GM19351 (cell line): Measurements from ENCODE around the gene ATF6.
"Not testable (repeated sequence)": the region's sequence is repeated elsewhere in the genome, so short reads cannot be mapped to it uniquely, and the experiment has no call there.

Experiments
- ATAC-seq: cut with Tn5 transposase; IDR thresholded peaks from one replicate; pipeline ENCODE4 v1.9.1; 2021; ENCODE audit warnings: mild to moderate bottlenecking, moderate library complexity; ENCODE audit not compliant: unreplicated experiment

Gene ATF6, protein sequence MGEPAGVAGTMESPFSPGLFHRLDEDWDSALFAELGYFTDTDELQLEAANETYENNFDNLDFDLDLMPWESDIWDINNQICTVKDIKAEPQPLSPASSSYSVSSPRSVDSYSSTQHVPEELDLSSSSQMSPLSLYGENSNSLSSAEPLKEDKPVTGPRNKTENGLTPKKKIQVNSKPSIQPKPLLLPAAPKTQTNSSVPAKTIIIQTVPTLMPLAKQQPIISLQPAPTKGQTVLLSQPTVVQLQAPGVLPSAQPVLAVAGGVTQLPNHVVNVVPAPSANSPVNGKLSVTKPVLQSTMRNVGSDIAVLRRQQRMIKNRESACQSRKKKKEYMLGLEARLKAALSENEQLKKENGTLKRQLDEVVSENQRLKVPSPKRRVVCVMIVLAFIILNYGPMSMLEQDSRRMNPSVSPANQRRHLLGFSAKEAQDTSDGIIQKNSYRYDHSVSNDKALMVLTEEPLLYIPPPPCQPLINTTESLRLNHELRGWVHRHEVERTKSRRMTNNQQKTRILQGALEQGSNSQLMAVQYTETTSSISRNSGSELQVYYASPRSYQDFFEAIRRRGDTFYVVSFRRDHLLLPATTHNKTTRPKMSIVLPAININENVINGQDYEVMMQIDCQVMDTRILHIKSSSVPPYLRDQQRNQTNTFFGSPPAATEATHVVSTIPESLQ

DNA sequence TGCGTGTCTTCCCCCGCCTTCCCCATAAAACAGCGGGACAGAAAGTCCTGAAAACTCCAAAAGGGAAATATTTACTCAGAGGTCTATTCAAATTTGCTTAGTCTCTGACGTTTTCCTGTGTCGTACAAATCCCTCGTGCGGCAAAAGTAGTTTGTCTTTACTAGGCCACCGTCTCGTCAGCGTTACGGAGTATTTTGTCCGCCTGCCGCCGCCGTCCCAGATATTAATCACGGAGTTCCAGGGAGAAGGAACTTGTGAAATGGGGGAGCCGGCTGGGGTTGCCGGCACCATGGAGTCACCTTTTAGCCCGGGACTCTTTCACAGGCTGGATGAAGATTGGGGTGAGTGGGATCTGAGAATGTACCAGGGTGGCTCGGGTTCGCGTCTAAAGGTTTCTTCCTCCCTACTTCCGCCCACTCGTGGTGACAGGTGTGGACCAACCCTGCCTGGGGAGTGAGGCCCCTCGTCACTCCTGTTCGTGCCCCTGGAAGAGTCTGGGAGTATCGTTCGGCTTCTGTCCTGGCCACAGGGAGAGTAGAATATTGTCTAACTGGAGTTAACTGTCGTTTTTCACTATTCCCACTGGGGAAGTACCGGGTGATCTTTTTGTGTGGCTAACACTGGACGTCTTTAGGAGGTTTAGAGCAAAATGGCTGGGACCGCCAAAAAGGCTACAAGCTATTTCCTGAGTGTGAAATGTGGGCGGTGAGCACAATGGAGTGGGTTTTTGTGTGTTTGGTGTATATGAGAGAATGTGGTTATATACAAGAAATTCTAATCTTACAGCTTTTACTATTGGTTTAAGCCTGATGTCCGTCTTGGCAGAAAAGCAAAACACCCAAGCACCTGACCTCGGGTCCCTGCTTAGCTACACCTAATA lies at the start of gene ATF6:
Gene ATF6 (plus strand): TSS at position 219 of the 880 bp plus-strand sequence. CDS start 41 bp downstream, at position 260.
- ATAC-seq = peak; percentile 65

DNA sequence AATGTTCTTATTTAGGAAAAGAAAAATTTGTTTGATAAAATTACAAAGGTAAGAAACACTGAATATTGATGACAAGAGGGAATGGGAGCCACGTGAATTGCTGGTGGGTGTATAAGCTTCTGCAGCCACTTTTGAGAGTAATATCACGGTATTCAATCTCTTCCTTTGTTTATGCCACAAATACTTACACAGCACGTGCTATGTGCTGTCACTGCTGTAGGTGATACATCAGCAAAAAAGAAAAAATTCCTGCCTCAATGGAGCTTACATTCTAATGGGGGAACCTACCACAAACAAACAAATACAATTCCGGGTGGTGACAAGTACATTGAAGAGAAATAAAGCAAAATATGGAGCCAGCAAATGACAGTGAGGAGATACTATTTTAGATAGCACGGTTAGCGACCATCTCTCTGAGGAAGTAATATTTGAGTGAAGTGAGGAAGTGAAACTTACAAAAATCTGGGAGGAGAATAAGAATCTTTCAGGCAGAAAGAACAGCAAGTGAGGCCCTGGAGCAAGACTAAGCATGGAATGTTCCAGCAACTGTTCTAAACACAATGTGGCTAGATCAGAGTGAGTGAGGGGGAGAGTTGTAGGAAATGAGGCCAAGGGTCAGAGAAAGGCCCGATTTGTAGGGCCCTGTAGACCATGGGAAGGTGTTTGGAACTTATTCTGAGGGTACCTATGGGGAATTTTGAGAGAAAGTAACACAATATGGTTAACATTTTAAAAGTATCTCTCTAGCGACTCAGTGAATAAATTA lies 47.4 kb upstream of the ATF6 start:
- peak; percentile 71 for ATAC-seq

DNA sequence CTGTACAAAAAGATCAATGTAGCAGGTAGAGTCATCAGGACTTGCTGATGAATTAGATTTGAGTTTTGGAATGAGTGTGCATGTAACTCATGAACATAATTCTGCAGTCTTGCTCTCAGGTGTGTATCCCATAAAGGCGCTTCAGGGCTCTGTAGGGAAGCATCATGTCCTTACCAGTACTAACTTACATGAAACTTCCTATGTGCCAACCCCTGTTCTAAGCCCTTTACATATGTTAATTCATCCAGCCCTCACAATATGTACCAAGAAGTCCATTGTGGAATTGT lies 46.9 kb upstream of the ATF6 start:
- peak; percentile 63 for ATAC-seq

DNA sequence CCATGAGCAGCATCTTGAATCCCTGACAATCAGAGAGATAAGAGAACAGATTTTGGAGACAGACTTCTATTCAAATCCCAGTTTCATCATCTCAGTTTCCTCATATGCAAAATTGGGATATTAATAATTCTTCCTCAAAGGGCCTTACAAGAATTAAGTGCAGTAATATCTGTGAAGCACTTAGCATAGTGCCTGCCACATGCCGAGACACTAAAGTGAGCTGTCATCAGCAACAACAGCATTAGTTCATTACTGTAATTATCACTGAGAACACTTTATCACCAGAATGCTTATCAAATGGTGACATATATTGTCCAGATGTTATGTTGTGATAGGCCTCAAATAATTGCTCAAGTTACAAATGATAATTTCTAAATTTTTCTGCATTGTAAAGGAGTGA lies 45.7 kb upstream of the ATF6 start:
- ATAC-seq = no peak

DNA sequence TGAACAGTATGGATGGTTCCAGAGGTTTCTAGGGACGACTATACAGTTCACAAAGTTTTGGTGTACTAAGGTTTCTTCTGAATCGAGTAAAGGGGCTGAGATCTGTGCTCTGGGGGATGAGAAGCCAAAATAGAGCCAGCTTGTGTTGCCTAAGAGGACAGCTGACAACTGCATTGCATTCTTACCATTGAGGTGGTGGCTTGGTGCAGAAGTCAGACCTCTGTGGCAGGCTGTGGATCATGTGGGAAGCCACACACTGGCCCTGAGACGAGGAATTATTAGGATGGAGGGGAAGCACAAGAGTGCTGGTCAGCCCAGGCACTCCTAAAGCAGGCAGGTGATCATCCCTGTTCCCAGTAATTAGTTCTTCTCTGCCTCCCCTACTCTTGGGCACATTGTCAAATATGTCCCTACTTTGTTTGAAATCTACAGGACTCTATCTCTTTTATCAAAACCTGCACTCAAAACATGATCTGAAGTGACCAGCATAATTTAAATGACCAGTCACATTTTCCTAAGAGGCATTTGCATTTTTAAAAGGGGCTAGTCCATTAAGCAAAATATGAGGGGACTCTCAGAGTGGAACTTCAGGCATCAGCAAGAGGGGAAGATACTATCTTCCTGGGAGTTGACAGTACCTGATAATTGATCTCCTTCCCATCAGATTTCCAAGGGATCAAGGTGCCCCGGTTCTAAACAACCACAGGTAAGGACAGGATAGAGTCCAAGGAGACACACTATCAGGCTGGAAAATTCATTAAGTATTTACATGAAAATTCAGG lies 45.0 kb upstream of the ATF6 start, which contains the start of gene FCRLB:
Gene FCRLB (plus strand): TSS at position 589 of the 782 bp plus-strand sequence. CDS start 1,129 bp downstream, outside the sequence.
- no peak for ATAC-seq

DNA sequence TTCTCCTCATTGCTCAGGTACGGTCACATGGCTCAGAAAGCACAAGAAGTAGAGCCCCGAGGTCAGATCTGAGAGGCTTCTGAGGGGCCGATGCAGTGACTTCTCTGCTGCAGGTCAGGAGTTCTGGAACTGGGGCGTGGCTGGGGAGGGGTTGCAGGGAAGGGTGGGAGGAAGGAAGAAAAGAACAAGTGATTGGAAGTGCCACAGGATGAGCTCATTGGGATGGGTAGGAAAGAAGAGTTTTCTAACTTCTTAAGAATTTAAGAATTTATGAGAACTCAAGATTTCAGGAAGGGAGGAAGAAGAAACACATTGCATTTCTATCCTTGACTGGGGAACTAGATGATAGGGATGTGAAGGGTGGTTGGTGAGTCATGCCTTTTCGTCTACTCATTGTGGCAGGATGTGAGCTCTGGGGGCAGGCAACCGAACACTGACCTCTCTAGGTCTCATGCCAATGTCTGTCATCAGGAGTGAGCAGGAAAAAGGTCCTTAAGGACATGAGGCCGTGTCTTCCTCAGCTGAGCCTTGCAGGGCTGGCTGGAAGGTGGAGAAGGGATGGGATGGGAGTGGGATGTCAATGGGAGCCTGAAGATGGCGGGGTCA lies 44.3 kb upstream of the ATF6 start:
- ATAC-seq = no peak

DNA sequence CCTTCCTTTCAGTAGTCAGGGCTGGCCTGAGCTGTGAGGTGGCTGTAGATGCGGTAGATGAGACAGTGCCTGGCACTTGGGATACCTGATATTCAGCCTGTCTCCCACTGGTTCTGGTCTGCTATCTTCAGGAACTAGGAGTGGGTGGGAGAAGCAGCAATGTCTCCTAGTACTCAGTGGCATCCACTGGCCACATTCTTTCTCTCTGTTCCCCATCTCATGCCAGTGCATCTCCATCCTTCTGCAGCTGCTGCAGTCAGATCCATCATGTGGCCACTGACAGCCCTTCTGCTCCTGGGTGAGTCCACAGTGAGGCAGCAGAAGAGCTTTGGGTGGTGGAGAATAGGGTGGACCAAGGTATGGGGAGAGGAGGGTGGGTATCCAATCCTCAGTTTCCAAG lies 43.7 kb upstream of the ATF6 start:
- ATAC-seq = no peak

DNA sequence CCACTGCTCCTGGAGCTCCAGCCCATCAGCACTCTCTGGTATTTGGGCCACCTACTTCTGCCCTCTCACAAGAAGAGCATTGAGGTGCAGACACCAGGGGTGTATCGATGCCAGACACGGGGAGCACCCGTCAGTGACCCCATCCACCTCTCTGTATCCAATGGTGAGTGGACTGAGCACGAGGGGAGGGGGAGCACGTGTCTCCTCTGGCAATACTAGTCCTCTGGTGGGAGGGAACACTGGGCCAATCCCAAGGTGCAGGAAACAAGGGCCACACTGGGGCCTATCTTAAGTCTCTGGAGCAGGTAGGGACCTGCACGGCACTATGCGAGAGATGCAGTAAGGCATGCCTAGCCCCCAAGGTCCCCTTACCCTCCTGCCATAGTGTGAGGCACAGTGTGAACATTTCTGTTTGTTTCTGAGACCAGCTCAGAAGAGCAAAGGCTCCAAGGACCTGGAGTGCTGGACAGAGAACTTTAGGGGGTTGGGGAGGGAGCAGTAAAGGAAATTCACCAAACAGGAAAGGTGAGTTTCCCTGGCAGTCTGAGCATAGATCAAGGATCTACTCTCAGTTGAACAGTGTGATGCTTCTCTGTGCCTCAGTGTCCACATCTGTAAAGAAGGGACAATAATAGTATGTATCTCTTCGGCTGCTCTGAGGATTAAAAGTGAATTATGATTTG lies 42.5 kb upstream of the ATF6 start:
- no peak for ATAC-seq

DNA sequence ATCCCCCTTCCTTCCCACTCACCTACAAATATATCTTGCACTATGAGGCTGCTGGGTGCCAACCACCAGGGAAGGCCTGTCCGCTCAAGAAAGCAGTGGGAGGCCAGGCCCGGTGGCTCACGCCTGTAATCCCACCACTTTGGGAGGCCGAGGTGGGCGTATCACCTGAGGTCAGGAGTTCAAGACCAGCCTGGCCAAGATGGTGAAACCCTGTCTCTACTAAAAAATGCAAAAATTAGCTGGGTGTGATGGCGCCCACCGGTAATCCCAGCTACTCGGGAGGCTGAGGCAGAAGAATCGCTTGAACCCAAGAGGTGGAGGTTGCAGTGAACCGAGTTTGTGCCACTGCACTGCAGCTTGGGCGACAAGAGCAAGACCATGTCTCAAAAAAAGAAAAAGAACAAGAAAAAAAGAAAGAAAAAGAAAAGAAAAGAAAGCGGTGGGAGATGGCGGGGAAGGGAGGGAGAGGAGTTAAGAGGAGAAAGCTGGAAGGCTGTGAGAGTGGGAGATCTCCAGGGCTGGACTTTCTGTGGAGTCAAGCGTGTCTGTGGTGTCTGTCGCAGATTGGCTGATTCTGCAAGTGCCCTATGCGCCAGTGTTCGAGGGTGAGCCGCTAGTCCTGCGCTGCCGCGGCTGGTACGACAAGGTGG lies 40.7 kb upstream of the ATF6 start:
- not testable (repeated sequence) for ATAC-seq

DNA sequence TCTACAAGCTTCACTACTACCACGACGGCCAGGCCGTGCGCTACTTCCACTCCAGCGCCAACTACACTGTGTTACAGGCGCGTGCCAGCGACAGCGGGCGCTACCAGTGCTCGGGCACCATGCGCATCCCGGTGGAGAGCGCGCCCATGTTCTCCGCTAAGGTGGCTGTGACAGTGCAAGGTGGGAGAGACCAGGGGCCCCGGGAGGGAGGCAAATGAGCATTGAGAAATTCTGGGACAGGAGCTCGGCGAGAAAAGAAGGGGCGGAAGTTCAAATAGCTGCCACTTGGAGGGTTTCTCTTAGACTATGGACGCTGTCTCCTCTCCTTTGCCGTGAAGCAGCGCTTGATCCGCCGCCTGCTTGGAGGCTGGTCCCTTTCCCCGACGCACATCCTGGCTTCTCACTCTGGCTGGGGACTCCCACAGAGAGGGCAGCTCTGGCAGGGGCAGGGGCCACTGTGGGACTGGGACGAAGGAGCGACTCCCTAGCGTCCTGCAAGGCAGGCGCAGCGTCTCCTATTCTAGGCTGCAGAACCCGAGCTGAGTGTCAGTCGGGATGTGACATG lies 40.1 kb upstream of the ATF6 start:
- peak; percentile 20 for ATAC-seq

DNA sequence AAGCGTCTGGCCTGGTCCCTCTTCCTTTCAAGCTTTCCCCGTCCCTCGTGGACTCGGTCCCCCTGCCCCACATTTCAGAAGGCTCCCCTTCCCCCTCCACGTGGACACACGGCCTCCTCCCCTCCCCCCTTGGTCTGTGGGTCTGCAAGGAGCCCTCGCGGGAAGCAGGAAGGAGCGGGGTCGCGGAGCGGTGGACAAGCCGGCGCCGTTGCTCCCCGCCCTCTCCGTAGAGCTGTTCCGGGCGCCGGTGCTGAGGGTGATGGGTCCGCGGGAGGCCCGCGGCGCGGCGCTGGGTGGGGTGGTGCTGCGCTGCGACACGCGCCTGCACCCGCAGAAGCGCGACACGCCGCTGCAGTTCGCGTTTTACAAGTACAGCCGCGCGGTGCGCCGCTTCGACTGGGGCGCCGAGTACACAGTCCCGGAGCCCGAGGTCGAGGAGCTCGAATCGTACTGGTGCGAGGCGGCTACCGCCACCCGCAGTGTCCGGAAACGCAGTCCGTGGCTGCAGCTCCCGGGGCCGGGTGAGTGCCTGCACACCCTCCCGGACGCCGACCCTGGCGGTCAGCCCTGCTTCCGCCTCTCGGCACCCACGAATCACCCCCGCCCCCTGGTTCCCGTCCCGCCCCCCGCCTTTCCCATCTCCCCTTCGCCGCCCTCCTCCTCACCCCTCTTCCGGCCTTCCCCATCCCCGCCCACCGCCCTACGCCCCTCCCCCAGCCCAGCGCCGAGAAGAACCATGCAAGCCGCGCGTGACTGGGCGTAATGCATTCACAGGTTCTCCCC lies 39.5 kb upstream of the ATF6 start:
- peak; percentile 49 for ATAC-seq

DNA sequence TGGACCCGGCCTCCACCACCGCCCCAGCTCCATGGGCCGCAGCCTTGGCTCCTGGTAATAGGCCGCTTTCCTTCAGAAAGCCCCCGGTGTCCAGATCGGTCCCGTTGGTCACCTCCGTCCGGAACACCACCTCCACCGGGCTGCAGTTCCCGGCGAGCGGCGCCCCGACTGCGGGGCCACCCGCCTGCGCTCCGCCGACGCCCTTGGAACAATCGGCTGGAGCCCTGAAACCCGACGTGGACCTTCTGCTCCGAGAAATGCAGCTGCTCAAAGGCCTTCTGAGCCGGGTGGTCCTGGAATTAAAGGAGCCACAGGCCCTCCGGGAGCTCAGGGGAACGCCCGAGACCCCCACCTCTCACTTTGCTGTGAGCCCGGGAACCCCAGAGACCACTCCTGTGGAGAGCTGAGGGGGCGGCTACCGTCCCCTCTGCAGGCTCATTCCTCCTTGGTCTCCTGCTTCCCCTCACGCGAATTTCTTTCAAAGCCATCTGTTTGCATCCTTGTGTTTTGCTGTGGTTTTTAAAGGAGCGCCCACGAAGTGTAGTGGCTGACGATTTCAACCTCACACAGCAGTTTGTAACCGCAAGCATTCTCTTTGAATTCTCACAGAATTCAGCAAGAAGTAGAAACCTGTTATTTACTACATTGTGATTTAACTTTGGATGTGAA lies 38.7 kb upstream of the ATF6 start:
- ATAC-seq = no peak

DNA sequence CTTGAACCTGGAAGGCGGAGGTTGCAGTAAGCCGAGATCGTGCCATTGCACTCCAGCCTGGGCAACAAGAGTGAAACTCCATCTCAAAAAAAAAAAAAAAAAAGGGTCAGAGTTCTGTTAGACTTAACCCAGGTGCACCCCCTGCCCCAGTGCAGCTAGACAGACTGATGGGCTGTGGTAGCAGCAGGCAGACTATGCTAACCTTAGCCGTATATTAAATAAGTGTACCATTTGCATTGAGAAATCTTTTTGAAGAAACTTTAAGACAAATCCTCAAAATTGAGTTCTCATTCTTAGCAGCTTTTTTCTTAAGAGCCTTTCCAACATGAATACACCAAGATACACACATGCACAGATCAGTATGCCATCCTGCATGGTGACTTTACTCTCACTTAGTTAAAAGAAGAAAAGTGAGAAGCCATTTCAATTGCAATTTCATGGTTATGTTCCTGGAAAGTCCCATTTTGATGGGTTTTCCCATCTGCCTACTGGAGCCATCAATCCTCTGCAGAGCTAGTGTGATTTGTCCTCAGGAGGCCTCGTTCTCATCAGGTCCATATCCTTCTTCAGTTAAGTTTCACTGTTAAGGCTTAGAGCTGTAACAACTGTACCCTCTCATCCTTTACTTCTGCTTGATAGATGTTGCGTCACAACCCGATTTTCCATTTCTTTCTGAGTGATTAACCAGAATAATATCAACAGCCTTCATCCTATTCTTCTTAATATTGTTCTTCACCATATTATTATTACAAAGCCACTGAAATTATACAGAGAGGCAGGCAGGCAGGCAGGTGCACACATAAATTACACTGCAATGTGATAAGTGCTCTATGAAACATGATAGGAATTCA lies 37.5 kb upstream of the ATF6 start:
- ATAC-seq = no peak

DNA sequence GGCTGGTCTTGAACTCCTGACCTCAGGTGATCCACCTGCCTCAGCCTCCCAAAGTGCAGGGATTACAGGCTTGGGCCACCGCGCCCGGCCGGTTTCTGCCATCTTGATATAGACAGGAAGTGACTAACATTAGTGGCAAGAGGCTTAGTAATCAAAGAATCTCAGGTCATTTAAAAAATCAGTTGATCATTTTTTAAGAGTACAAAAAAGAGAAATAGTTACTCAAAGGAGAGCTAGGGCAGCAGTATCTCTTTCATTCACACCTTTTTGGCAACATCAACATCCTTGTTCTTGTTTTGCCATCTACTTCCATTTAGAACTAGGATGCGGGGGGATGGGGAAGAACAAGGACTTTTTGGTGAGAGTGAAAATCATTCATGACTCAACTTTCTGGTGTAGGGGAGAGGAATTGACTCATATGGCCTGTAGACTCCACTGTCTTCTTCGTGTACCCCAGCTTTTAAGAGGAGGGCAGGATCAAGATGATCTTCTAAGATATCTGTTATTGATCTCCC lies 36.0 kb upstream of the ATF6 start:
- no peak for ATAC-seq

DNA sequence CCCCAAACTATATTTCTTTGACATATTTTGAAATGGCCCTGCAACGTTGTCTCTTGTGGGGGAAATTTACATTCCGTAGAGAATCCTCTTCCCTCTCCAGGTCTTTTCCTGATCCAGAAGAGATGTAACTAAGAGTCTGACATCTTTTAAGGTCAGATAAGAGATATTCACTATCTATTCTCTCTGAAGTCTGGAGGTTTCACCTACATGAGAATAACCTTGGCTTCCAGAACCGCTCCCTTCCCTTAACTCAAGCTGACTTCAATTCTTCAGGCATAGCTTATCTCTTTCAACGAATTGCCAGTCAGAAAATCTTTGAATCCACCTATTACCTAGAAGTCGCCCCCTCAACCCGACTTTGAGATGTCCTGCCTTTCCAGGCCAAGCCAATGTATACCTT lies 34.9 kb upstream of the ATF6 start:
- no peak for ATAC-seq
